ACC112 (cell line): ENCODE results near the gene NPFFR2.

ENCODE experiments used
- H2AFZ ChIP-seq: fragments of 200-600 bp; sonication (generic); one replicate; pipeline ENCODE4 v1.6.0; 2017; ENCODE audit warnings: antibody characterized with exemption, low read length; ENCODE audit not compliant: unreplicated experiment
- H3K27ac ChIP-seq: fragments of 200-600 bp; sonication (generic); 2 replicates; pipeline ENCODE4 v1.5.1; 2014; ENCODE audit warnings: low read depth, mild to moderate bottlenecking, antibody characterized with exemption, low read length, moderate library complexity
- H3K27me3 ChIP-seq: fragments of 200-600 bp; sonication (generic); 2 replicates; pipeline ENCODE4 v1.6.1; 2014; ENCODE audit warnings: mild to moderate bottlenecking, antibody characterized with exemption, low read length, moderate library complexity, mixed read lengths; ENCODE audit not compliant: insufficient read depth
- H3K36me3 ChIP-seq: fragments of 200-600 bp; sonication (generic); 2 replicates; pipeline ENCODE4 v1.6.1; 2016; ENCODE audit warnings: mild to moderate bottlenecking, antibody characterized with exemption, low read length, moderate library complexity, mixed read lengths; ENCODE audit not compliant: insufficient read depth
- H3K4me1 ChIP-seq: fragments of 200-600 bp; sonication (generic); one replicate; pipeline ENCODE4 v1.6.1; 2016; ENCODE audit warnings: low read length, mixed read lengths; ENCODE audit not compliant: insufficient read depth, unreplicated experiment, control insufficient read depth
- H3K4me3 ChIP-seq: fragments of 200-600 bp; sonication (generic); 2 replicates; pipeline ENCODE4 v1.5.1; 2014; ENCODE audit warnings: mild to moderate bottlenecking, low read depth, low read length
- H3K79me2 ChIP-seq: fragments of 200-600 bp; sonication (generic); one replicate; pipeline ENCODE4 v1.6.0; 2016; ENCODE audit warnings: low read length; ENCODE audit not compliant: control insufficient read depth, unreplicated experiment, insufficient read depth

The NPFFR2 gene

DNA sequence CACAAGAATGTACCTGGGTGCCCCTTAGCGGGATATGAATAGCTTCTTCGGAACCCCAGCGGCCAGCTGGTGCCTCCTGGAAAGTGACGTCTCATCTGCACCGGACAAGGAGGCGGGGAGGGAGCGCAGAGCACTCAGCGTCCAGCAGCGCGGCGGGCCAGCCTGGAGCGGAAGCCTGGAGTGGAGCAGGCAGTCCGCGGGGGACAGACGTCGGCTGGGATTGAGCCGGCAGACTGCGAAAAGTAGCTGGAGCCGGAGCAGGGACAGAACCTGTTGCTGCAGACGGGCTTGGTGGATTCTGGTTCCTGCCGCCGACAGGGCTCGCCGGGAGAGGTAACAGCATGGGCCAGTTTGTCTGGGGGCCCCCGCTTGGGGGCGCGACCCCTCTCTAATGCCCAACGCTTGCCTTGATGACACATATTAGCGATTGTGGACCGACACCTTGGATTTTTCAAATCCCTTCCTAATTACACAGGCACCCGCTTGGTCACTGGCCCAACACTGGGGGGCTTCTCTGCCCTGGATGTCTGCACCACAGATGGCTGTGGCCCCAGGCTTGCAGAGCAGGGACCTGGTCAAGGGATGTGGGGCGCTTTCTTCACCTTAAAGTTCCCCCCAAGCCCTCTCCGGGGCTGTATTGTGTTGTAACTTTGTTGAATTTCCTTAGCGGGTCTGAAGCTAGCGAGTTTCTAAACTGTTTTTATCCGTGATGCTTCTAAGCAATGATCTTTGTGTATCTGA is at the start of gene NPFFR2:
Gene NPFFR2 (plus strand): TSS at position 133 of the 741 bp plus-strand sequence. CDS start 96,592 bp downstream, outside the sequence.
- Histone ChIP-seq H3K4me1 (no peaks in the 10 kb centered on the region), H3K27ac (no peak within 1 kb of the TSS), H3K27me3 (peaks cover 41% of the 10 kb centered on the region), H3K79me2 (no peaks in the 10 kb centered on the region), H3K36me3 (no peaks in the 10 kb centered on the region), H2AFZ (peak within 1 kb of the TSS; percentile 25), H3K4me3 (no peak within 1 kb of the TSS)

- H3K4me1 ChIP-seq: no peaks in the 10 kb centered on the region
- H3K4me3 ChIP-seq: no peak overlapping the region
- H2AFZ ChIP-seq: no peak overlapping the region
- H3K79me2 ChIP-seq: no peaks in the 10 kb centered on the region
- H3K27me3 ChIP-seq: no peaks in the 10 kb centered on the region
- no peak overlapping the region for H3K27ac ChIP-seq
- no peaks in the 10 kb centered on the region for H3K36me3 ChIP-seq
Measured at GRCh38 chr4:71992571-71993312, 39.1 kb upstream of the NPFFR2 start.

- Histone ChIP-seq H3K27ac (no peak overlapping the region), H3K4me3 (no peak overlapping the region), H3K79me2 (no peaks in the 10 kb centered on the region)
Measured at GRCh38 chr4:71994559-71994958, 37.2 kb upstream of the NPFFR2 start.

GRCh38 chr4:71995297-71995696 is 36.5 kb upstream of the NPFFR2 start:
- no peaks in the 10 kb centered on the region for H3K79me2 ChIP-seq
- H3K27ac ChIP-seq: no peak overlapping the region
- H2AFZ ChIP-seq: no peak overlapping the region
- H3K27me3 ChIP-seq: no peaks in the 10 kb centered on the region
- no peaks in the 10 kb centered on the region for H3K36me3 ChIP-seq
- no peak overlapping the region for H3K4me3 ChIP-seq
- no peaks in the 10 kb centered on the region for H3K4me1 ChIP-seq

More at GRCh38 chr4:71994559-71994958, 37.2 kb upstream of the NPFFR2 start:
- H3K36me3 ChIP-seq: no peaks in the 10 kb centered on the region
- H3K4me1 ChIP-seq: no peaks in the 10 kb centered on the region
- no peaks in the 10 kb centered on the region for H3K27me3 ChIP-seq
- H2AFZ ChIP-seq: no peak overlapping the region

DNA sequence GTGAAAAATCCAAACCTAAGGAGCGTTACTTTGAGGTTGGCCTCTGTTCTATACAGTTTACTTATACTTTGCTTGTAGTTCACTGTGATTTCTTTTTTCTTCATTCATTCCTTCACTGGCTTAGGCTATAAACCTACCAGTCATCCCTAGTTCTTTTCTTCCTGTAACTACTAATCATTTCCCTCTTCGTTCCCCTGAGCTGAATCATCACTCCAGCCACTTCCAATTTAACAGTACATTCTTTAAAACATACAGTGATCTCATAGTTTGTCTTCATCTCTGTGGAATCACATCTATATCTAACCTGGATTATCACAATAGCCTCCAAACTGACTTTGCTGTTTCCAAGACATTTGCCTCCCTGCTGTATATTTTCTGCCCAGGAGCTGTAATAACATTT is 25.2 kb upstream of the NPFFR2 start:
- H3K27ac ChIP-seq: no peak overlapping the region
- H3K79me2 ChIP-seq: no peaks in the 10 kb centered on the region
- H3K4me3 ChIP-seq: no peak overlapping the region
- H3K27me3 ChIP-seq: no peaks in the 10 kb centered on the region
- H3K36me3 ChIP-seq: no peaks in the 10 kb centered on the region
- H2AFZ ChIP-seq: no peak overlapping the region
- no peaks in the 10 kb centered on the region for H3K4me1 ChIP-seq

DNA sequence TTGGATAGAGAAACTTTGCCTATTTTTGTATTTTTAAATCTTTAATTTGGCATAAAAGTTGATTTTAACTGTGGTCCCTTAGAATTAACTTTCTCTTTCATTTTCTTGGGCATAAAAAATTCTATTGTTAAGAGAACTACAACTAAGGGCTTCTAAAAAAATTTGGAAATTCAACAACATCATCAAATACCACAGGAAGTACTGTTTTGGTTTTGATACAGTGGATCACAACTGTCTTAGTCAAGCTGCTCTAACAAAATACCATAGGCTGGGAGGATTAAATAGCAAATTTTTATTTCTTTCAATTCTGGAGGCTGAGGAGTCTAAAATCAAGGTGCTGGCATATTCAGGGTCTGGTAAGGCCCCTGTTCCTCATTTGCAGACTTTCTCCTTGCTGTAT is 19.9 kb upstream of the NPFFR2 start:
- H3K27me3 ChIP-seq: no peaks in the 10 kb centered on the region
- no peak overlapping the region for H3K27ac ChIP-seq
- no peak overlapping the region for H3K4me3 ChIP-seq
- H2AFZ ChIP-seq: no peak overlapping the region
- H3K4me1 ChIP-seq: no peaks in the 10 kb centered on the region
- H3K79me2 ChIP-seq: no peaks in the 10 kb centered on the region
- H3K36me3 ChIP-seq: no peaks in the 10 kb centered on the region

GRCh38 chr4:72016011-72016410 is 15.8 kb upstream of the NPFFR2 start:
- Histone ChIP-seq H3K27ac (no peak overlapping the region), H3K36me3 (no peaks in the 10 kb centered on the region)

GRCh38 chr4:72019688-72020087 is 12.1 kb upstream of the NPFFR2 start:
- Histone ChIP-seq H3K4me3 (no peak overlapping the region), H3K27ac (no peak overlapping the region), H2AFZ (no peak overlapping the region), H3K36me3 (no peaks in the 10 kb centered on the region), H3K79me2 (no peaks in the 10 kb centered on the region), H3K27me3 (0 out of 2 replicates have a peak, but pooled peaks cover 3% of the 10 kb centered on the region), H3K4me1 (no peaks in the 10 kb centered on the region)

More at GRCh38 chr4:72016011-72016410, 15.8 kb upstream of the NPFFR2 start:
- Histone ChIP-seq H3K4me3 (no peak overlapping the region), H2AFZ (no peak overlapping the region), H3K79me2 (no peaks in the 10 kb centered on the region), H3K27me3 (no peaks in the 10 kb centered on the region), H3K4me1 (no peaks in the 10 kb centered on the region)

- H3K36me3 ChIP-seq: no peaks in the 10 kb centered on the region
- no peaks in the 10 kb centered on the region for H3K4me1 ChIP-seq
- H3K79me2 ChIP-seq: no peaks in the 10 kb centered on the region
- no peak overlapping the region for H2AFZ ChIP-seq
- H3K27ac ChIP-seq: no peak overlapping the region
- no peak overlapping the region for H3K4me3 ChIP-seq
- peaks cover 3% of the 10 kb centered on the region; the same call in 1 of the 2 replicates for H3K27me3 ChIP-seq
Measured at GRCh38 chr4:72022553-72022952, 9.2 kb upstream of the NPFFR2 start.

- Histone ChIP-seq H3K27ac (no peak overlapping the region), H3K4me1 (no peaks in the 10 kb centered on the region), H3K4me3 (no peak overlapping the region), H3K36me3 (no peaks in the 10 kb centered on the region), H3K79me2 (no peaks in the 10 kb centered on the region), H2AFZ (no peak overlapping the region), H3K27me3 (no peaks in the 10 kb centered on the region)
Measured at GRCh38 chr4:72055566-72055965, 23.8 kb downstream of the NPFFR2 start.

- Histone ChIP-seq H3K4me3 (no peak overlapping the region), H2AFZ (no peak overlapping the region), H3K36me3 (no peaks in the 10 kb centered on the region), H3K27me3 (no peaks in the 10 kb centered on the region), H3K4me1 (no peaks in the 10 kb centered on the region), H3K27ac (no peak overlapping the region), H3K79me2 (no peaks in the 10 kb centered on the region)
Measured at GRCh38 chr4:72063726-72064125, 31.9 kb downstream of the NPFFR2 start.
